Hepatocyte (in vitro differentiated cells): ENCODE results near the gene CCDC74B.
"Not testable (repeated sequence)": the region's sequence is repeated elsewhere in the genome, so short reads cannot be mapped to it uniquely, and the experiment has no call there.

ENCODE experiments used
- CTCF ChIP-seq: fragments of 200-600 bp; sonication (generic); IDR thresholded peaks from 2 replicates; pipeline ENCODE4 v1.5.1; 2016; ENCODE audit warnings: antibody characterized with exemption, mild to moderate bottlenecking; ENCODE audit not compliant: poor library complexity
- EZH2 ChIP-seq: fragments of 200-600 bp; sonication (generic); IDR thresholded peaks from 2 replicates; pipeline ENCODE4 v1.6.1; 2016; ENCODE audit warnings: antibody characterized with exemption, mild to moderate bottlenecking, borderline replicate concordance

- TF ChIP-seq CTCF, EZH2: not testable (repeated sequence)
These were observed 9.0 kb upstream of the CCDC74B start for GRCh38 chr2:130153721-130154422.
